Heart left ventricle (tissue), 11 donors: ENCODE data around the gene TTLL5. TPM values are rescaled to one million over a fixed set of nuclear protein-coding genes. Genes with fewer than 3 reads are reported as not detected.

Experiments
- polyA plus RNA-seq, 2 donors: library from polyadenylated mRNA; stranded (reverse); fragments of 200-250 nt; gene quantifications; one replicate each; pipeline ENCODE4 v1.2.3, GENCODE V29; 2013
- total RNA-seq, 9 donors: library from RNA; depleted of rRNA in 2 of 9; stranded (reverse); fragments of >200 nt in 2 of 9; fragmentation: NEBNext Ultra II Directional in 3 of 9; extraction: Animal tissue kit (Norgen Biotek cat#: 25700) in 3 of 9; gene quantifications; one replicate each; pipeline versions ENCODE4 v1.1.0 to v1.2.4, GENCODE V29; 2016 to 2023
- donor health status: ischemic (EF 13 %, LVEDD 7.1; RV severe dilation, severe dysfunction).
- donor health status: healthy with polysubstance abuse.
- donor health status: DM: no; HTN: yes; CAD: no.
- donor health status: DM: no; HTN: no; CAD: no.
- donor health status: ischemic (EF 25% LVEDD 5.7; RV mildly dilated, moderate dysfunction).
- donor health status: healthy.
- donor health status: DM: yes; HTN: yes; CAD: no.
- donor health status: PGD.
- donor health status: nonischemic (EF 23%, LVEDD 6.1; RV moderate dilation, normal function).

The TTLL5 gene
- total and polyA plus RNA-seq, 11 donors, result 6.2 to 24.6 (median 15.8) TPM

Other genes with a start within 250 kb of the TTLL5 start
- gene JDP2, start 233.2 kb upstream of the TTLL5 start, total RNA-seq, result 10 to 100 TPM; 12.2 to 72.6 (median 28.1) TPM
- 10 to 100 TPM; 14.9 to 46.0 TPM for gene JDP2, start 233.2 kb upstream of the TTLL5 start, polyA plus RNA-seq
- gene BATF, start 138.8 kb upstream of the TTLL5 start, total RNA-seq, result 1 to 10 TPM in 4 of 9 donors, under 1 TPM in 4, not detected in 1; 0.40 to 8.3 (median 1.0) TPM
- 1 to 10 TPM in 1 of 2 donors, under 1 TPM in 1; 0.84 to 1.3 TPM for gene BATF, start 138.8 kb upstream of the TTLL5 start, polyA plus RNA-seq
- 10 to 100 TPM in 1 of 9 donors, 1 to 10 TPM in 8; 1.2 to 11.7 (median 1.6) TPM for gene FLVCR2, start 82.6 kb upstream of the TTLL5 start, total RNA-seq
- 1 to 10 TPM in 1 of 2 donors, under 1 TPM in 1; 0.50 to 3.1 TPM for gene FLVCR2, start 82.6 kb upstream of the TTLL5 start, polyA plus RNA-seq
- 1 to 10 TPM; 5.7 to 9.2 (median 7.4) TPM for gene ERG28, start 370 bp upstream of the TTLL5 start, total RNA-seq
- gene ERG28, start 370 bp upstream of the TTLL5 start, polyA plus RNA-seq, result 10 to 100 TPM; 10.2 to 15.1 TPM